HEK293T (cell line): ENCODE data around the gene ATP1B3.

ENCODE experiments used
- CTCF ChIA-PET: fragments of 350-600 bp; formaldehyde crosslinking; extraction: SDS; loops from one replicate; lab custom pipeline; 2021; ENCODE audit warnings: antibody characterized with exemption, inconsistent platforms; lab: Yijun Ruan, JAX
- POLR2A ChIA-PET: fragments of 350-600 bp; formaldehyde crosslinking; extraction: SDS; loops from one replicate; lab custom pipeline; 2020; ENCODE audit warnings: antibody characterized with exemption, inconsistent platforms; lab: Yijun Ruan, JAX
- DNase-seq: peaks from one replicate; pipeline ENCODE4 v3.0.0; 2012; ENCODE audit warnings: mixed read lengths; ENCODE audit errors: extremely low spot score
- ARNT ChIP-seq: fragments of 450-650 bp; IDR thresholded peaks from 2 replicates; pipeline ENCODE4 v1.6.1; 2017; ENCODE audit warnings: mild to moderate bottlenecking
- BHLHE40 ChIP-seq: fragments of 450-650 bp; IDR thresholded peaks from 2 replicates; pipeline ENCODE4 v1.6.1; 2016; ENCODE audit warnings: mild to moderate bottlenecking, moderate library complexity, borderline replicate concordance
- CTBP1 ChIP-seq: fragments of 450-650 bp; IDR thresholded peaks from 2 replicates; pipeline ENCODE4 v1.6.1; 2016; ENCODE audit warnings: borderline replicate concordance
- ELF4 ChIP-seq: fragments of 450-650 bp; IDR thresholded peaks from 2 replicates; pipeline ENCODE4 v1.6.1; 2017; ENCODE audit warnings: antibody characterized with exemption
- FOXA1 ChIP-seq: fragments of 450-650 bp; IDR thresholded peaks from 2 replicates; pipeline ENCODE4 v1.6.1; 2016; ENCODE audit warnings: mild to moderate bottlenecking
- FOXK2 ChIP-seq: fragments of 450-650 bp; IDR thresholded peaks from 2 replicates; pipeline ENCODE4 v1.6.1; 2016; ENCODE audit warnings: mild to moderate bottlenecking
- FOXM1 ChIP-seq: fragments of 450-650 bp; IDR thresholded peaks from 2 replicates; pipeline ENCODE4 v1.6.1; 2017; ENCODE audit warnings: mild to moderate bottlenecking, borderline replicate concordance
- HDGF ChIP-seq: fragments of 450-650 bp; IDR thresholded peaks from 2 replicates; pipeline ENCODE4 v1.6.1; 2017; ENCODE audit warnings: antibody characterized with exemption, borderline replicate concordance
- L3MBTL2 ChIP-seq: fragments of 450-650 bp; conservative IDR thresholded peaks from 2 replicates; pipeline ENCODE4 v1.6.1; 2016; ENCODE audit warnings: mild to moderate bottlenecking
- LEF1 ChIP-seq: fragments of 450-650 bp; IDR thresholded peaks from 2 replicates; pipeline ENCODE4 v1.6.1; 2017; ENCODE audit warnings: mild to moderate bottlenecking, borderline replicate concordance
- NFRKB ChIP-seq: fragments of 450-650 bp; IDR thresholded peaks from 2 replicates; pipeline ENCODE4 v1.6.1; 2016; ENCODE audit warnings: mild to moderate bottlenecking, moderate library complexity
- SP1 ChIP-seq: fragments of 450-650 bp; IDR thresholded peaks from 2 replicates; pipeline ENCODE4 v1.6.1; 2017
- SUZ12 ChIP-seq: fragments of 450-650 bp; IDR thresholded peaks from 2 replicates; pipeline ENCODE4 v1.6.1; 2016; ENCODE audit warnings: mild to moderate bottlenecking
- TARDBP ChIP-seq: fragments of 450-650 bp; IDR thresholded peaks from 2 replicates; pipeline ENCODE4 v1.6.1; 2016
- ZNF384 ChIP-seq: fragments of 450-650 bp; IDR thresholded peaks from 2 replicates; pipeline ENCODE4 v1.6.1; 2016
- TF ChIP-seq, protein P1 (sequence below): fragments of 450-650 bp; IDR thresholded peaks from 2 replicates; pipeline ENCODE4 v1.6.1; 2016

Gene ATP1B3

DNA sequence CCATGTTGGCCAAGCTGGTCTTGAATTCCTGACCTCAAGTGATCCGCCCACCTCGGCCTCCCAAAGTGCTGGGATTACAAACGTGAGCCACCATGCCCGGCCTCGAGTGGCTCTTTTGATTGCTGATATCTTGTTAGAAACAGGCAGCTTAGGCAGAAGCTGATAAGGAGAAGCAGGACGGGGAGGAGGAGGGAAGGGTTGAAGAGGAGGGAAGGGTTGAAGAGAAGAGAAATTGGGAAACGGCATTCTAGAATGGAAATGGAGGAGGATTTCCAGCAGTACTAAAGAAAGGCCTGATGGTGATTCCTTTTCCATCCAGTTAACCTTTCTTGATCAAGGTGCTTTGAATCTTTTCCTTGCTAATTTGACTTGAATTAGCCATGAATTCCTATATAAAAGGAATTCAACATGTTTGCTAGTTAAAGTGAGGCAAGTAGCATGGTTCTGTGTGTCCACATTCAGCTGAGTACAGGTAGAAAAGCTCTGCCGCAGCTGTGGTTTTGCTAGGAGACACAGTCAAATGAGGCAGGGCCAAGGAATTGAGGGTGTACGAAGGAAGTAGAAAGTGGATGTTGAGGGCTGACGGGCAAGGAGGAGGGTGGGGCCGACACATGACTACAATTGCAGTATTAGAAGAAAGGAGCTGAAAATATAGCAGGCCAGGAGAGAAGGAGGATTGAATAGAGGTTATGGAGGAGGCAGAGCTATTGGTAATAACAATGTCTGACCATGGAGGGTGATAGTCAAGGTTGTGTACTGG lies 27.2 kb upstream of the ATP1B3 start:
- POLR2A ChIA-PET, result no interaction called here

DNA sequence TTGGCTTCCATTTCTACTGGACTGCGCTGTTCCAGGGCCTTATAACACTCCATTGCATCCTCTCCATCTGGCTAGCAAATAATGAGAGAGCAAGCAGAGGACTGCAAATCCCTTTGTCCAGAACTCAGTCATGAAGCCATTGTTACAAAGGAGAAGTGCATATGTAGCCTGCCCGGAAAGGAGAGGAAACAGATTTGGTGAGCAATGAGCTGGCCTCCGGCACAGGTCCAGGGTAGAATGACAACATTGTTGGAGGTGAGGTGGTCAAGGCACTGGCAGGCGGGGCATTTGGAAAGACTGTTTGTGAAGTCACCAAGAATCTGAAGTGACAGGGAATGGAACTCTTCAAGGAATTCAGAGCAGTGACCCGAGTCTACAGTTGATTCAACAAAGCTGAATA lies 25.0 kb upstream of the ATP1B3 start:
- TF ChIP-seq HDGF, result no peak
- TF ChIP-seq TARDBP, result no peak
- no peak for TF ChIP-seq ARNT
- TF ChIP-seq SP1, result no peak
- no peak for TF ChIP-seq FOXM1
- TF ChIP-seq ZNF384, result no peak
- no peak for TF ChIP-seq CTBP1
- TF ChIP-seq ELF4, result no peak
- no peak for TF ChIP-seq FOXK2
- TF ChIP-seq SUZ12, result no peak
- TF ChIP-seq, protein P1, sequence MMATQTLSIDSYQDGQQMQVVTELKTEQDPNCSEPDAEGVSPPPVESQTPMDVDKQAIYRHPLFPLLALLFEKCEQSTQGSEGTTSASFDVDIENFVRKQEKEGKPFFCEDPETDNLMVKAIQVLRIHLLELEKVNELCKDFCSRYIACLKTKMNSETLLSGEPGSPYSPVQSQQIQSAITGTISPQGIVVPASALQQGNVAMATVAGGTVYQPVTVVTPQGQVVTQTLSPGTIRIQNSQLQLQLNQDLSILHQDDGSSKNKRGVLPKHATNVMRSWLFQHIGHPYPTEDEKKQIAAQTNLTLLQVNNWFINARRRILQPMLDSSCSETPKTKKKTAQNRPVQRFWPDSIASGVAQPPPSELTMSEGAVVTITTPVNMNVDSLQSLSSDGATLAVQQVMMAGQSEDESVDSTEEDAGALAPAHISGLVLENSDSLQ, result no peak
- TF ChIP-seq LEF1, result no peak
- no peak for TF ChIP-seq L3MBTL2
- TF ChIP-seq FOXA1, result no peak
- TF ChIP-seq NFRKB, result no peak
- TF ChIP-seq BHLHE40, result no peak
- ChIA-PET POLR2A (interaction anchor here (0.6 kb wide), 1 partner anchor 9 kb away, joined by 3 read pairs; no protein-coding TSS in a partner anchor), CTCF (no interaction called here)
- no peak for DNase-seq

More for the DNA sequence above, 27.2 kb upstream of the ATP1B3 start:
- no peak for DNase-seq
- TF ChIP-seq, protein P1, result no peak
- TF ChIP-seq ZNF384 (no peak), ELF4 (no peak), BHLHE40 (no peak), FOXM1 (no peak), HDGF (no peak), ARNT (no peak), L3MBTL2 (no peak), CTBP1 (no peak), TARDBP (no peak)
- CTCF ChIA-PET, result no interaction called here

DNA sequence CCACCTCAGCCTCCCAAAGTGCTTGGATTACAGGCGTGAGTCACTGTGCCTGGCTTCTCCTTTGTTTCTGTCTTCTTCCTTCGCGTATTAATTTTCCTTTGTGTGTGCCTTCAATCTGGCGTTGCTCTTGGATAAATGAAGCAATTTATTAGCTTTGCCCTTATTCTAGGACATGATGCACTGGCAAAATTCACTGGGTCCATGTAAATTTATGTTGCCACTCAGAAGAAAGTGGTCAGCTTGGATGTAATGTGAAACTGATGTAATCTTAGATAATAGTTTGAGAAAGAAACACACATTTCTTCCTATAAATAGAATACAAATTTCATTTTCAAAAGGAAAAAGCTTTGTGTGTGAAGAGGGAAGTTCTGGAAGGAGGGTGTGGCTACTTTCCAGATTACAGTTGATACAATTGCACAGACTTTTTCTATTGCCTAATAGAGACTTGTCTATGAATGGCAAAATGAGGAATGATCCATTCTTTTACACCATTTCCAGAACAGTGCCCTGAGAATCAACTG lies 23.3 kb upstream of the ATP1B3 start:
- CTCF ChIA-PET, result interaction anchor here (0.6 kb wide), 1 partner anchor 22 kb away, joined by 3 read pairs; no protein-coding TSS in a partner anchor
- TF ChIP-seq TARDBP (no peak), CTBP1 (no peak), LEF1 (no peak), FOXA1 (no peak), NFRKB (no peak), ELF4 (no peak)
- POLR2A ChIA-PET, result no interaction called here
- DNase-seq, result no peak

DNA sequence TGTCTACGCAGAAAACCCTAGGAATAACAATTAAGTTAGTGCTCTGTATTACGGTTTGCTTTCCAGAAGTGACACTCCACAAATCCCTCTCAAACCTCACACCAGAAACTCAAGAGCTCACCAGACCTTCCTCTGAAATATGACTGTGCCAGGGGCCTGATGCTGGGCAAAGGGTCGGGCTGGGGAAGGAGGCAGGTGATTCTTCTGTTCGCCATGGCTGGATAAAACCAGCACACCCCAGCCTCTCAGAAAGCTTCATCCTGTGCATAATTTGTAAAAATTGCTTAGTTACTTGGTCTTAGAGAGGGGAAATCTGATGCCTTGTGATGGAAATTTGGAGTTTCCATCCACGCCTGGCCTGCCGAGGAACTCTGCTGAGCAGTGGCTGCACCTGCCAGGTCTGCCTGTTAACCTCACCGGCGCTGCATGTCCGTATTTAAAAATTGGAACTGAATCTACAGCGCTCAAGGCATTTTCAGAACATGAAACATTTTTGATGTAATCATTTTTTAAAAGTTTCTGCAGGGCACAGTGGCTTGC lies 22.7 kb upstream of the ATP1B3 start:
- TF ChIP-seq LEF1 (no peak), BHLHE40 (no peak), NFRKB (no peak)
- CTCF ChIA-PET, result no interaction called here
- POLR2A ChIA-PET, result no interaction called here
- DNase-seq, result no peak

DNA sequence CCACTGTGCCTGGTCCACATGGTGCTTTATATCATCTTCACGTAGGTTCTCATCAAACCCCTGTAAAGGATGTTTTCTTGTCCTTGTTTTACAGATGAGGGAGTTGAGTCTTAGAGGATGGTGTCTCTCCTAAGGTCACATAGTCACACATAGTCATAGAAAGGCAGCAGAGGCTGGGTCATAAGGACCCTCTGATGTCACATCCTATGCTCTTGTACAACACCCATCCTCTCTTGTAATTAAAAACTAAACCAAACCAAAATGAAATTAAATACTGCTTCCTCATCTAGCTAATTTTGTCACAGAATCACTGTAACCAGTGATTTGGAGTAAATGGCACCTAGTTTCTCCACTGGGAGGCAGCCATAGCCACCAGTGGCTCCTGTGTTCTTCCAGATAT lies 21.8 kb upstream of the ATP1B3 start:
- DNase-seq, result no peak
- TF ChIP-seq ARNT (no peak), SP1 (no peak), CTBP1 (no peak), LEF1 (no peak), TARDBP (no peak), NFRKB (no peak), BHLHE40 (no peak), L3MBTL2 (no peak), SUZ12 (no peak), ZNF384 (no peak), FOXM1 (no peak), ELF4 (no peak), HDGF (no peak), FOXK2 (no peak), FOXA1 (no peak)
- TF ChIP-seq, protein P1, result no peak
- POLR2A ChIA-PET, result no interaction called here

GRCh38 chr3:141858312-141858711 lies 18.1 kb upstream of the ATP1B3 start:
- CTCF ChIA-PET, result no interaction called here
- DNase-seq, result no peak
- POLR2A ChIA-PET, result no interaction called here
- no peak for TF ChIP-seq ARNT
- TF ChIP-seq BHLHE40, result no peak
- no peak for TF ChIP-seq ZNF384
- no peak for TF ChIP-seq FOXK2
- TF ChIP-seq SP1, result no peak
- no peak for TF ChIP-seq SUZ12
- TF ChIP-seq FOXA1, result no peak
- TF ChIP-seq, protein P1, result no peak
- TF ChIP-seq NFRKB, result no peak
- TF ChIP-seq TARDBP, result no peak
- no peak for TF ChIP-seq L3MBTL2
- TF ChIP-seq LEF1, result no peak
- no peak for TF ChIP-seq FOXM1
- TF ChIP-seq ELF4, result no peak
- TF ChIP-seq HDGF, result no peak
- TF ChIP-seq CTBP1, result no peak

More for the DNA sequence above, 21.8 kb upstream of the ATP1B3 start:
- CTCF ChIA-PET, result no interaction called here
